Measurements from ENCODE around the gene RBM19.

Gene RBM19

DNA sequence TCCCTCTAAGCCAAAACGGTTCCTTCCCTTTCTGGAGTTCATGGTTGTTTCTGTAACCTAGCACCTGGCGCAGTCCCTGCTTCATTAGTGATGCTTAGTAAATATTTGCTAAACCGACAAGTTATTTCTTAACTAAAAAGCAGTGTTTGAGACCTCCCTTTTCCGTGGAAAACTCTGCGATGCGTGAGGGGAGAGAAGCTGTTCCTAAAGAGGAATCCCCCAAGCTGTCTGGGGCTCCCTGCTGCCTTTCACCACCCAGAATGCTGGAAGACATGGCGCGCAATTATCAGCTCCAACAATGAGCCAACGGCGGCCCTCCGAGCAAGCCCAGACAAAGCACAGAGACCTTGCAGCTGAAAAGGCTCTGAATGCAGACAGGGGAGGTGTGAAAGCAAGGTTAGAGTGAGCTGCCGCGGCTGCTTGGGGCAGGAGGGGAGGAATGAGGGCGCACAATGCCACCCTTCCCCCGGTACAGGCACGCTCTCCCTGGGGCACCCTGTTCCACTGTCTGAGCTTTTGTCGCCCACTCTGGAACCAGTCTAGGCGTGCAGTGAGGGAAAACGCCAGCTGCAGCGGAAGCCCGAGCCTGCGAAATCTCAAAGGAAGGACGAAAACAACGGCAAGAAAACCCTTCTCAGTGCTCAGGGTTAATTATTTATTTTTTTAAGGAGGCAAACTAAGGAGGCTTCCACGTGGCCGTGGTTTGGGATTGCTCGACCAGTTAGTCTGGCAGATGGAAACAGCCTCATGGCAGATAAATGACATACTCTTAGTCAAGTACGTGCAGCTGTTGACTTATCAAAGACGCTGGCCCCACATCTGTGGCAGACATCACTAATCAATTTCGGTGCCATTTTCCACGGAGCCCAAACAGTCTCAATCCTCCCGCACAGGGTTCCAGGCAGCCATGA lies 66.3 kb downstream of the RBM19 start:
- no peak for DNase-seq (ENCODE audit: low read depth)

DNA sequence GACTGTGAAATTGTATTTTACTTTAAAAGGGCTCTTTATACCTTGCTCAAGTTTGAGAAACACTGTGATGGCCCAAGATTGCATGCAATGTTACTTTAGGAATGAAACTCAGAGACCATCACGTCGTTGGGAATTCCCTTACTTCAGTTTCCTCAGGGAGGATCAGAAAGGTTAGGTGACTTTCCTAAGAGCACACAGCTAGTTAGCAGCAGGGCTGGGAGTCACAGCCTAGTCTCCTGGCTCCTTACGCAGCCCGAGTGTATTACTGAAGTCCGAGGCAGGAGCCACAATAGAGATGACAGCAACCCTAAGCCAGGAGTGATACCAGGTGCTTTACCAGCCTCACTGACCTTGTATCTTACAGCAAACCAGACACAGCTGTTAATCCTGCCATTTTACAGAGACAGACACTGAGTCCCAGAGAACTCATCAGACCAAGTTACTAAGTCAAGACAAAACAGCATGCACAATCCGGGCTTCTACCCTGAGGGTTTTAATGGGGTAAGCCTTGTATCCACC lies 67.0 kb downstream of the RBM19 start:
- no peak for DNase-seq (ENCODE audit: low read depth)

DNA sequence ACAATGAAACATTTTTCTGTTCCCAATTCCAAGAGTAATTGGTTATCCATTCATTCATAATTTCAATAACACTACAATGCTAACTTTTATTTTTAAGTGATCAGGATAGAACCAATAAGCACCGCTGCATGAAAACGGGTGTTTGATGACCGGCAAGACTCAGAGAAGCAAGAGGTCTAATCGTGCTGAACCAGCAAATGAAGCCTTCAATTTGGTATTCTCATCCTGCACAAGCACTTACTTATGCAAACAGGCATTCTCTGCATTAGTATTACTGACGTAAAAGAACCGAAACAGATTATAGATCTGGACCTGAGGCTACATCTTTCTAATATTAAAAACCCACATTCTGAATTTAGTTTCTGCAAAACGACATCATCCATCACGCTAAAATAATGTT lies 67.7 kb downstream of the RBM19 start:
- DNase-seq (ENCODE audit: low read depth), result no peak

DNA sequence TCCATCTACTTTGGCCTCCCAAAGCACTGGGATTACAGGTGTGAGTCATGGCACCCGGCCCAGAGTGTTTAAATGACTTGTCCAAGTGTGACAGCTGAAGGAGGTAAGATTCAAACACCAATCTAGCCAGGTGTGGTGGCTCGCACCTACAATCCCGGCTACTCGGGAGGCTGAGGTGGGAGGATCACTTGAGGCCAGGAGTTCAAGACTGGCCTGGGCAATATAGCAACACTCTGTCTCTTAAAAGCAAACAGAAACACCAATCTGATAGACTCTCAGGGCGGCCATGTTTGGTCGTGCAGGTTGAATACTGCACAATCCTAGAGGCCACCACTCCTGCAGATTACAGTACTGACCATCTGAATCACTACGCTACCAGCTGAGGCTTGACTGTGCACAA lies 68.7 kb downstream of the RBM19 start:
- DNase-seq (ENCODE audit: low read depth), result no peak

DNA sequence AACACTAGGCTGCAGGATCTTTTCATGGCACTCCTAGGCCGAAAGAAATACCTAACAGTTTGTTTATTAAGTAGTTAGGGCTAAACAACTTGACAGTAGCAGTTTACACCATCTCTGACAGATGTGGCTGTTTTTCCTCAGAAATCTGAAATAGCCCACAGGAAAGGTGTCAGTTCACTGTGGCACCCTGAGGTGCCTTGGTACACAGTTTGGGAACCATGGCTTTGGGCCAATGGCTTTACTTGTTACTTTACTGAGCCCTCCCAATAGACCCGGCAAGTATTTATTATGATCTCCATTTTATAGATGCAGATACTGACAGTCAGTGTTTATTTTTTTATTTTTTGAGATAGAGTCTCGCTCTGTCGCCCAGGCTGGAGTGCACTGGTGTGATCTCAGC lies 69.3 kb downstream of the RBM19 start:
- no peak for DNase-seq (ENCODE audit: low read depth)

DNA sequence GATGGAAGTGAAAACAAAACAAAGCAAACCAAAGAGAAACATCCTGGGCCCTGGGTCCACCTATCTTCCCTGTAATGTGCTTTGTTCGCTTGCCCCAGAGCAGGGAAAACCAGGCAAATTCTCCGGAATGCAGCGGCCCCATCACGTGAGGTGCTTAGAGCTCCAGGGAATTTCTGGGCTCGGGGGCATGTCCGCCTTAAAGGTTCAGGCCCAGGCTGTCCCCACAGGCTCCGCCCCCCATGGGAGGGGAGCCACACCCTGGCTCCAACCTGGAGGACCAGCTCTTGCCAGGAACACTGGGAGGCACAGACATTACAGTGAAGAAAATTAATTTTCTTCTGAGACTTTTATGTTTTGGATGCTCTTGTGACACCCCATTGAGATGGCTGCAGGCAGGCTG lies 69.9 kb downstream of the RBM19 start:
- no peak for DNase-seq (ENCODE audit: low read depth)

DNA sequence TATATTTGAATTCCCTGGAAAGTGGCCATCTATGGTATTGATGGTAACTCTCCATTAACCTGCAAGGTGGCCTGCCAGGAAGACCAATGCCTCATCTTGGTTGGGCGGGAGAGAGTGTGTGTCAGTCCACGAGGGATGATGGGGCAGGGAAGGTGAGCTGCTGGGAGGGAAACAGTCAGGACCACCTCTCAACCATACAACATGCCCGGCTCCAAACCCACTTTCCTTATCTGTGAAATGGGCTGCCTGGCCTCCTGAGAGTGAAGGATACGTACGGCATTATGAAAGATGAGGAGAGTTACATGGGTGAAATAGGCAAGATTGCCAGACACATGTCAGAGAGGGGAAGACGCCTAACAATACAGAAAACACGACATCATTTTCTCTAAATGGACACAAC lies 70.9 kb downstream of the RBM19 start:
- no peak for DNase-seq (ENCODE audit: low read depth)

DNA sequence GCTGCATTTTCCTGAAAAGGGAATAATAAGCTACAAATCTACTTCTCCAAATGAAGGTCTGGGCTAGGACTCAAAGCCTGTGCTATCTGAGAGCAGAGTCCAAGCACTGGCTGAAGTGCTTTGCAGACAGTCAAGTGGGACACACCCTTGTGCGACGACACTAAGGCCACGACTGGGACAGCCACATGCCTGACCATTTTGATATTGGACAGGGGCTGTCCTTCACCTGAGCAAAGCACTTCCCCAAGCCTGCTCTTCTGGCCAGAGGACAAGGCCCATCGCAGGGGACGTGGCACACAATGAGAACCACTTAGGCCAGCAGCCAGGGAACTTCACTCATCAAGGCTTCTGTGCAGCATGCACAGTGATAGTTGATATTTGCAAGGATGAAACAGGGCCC lies 71.4 kb downstream of the RBM19 start:
- no peak for DNase-seq (ENCODE audit: low read depth)

DNA sequence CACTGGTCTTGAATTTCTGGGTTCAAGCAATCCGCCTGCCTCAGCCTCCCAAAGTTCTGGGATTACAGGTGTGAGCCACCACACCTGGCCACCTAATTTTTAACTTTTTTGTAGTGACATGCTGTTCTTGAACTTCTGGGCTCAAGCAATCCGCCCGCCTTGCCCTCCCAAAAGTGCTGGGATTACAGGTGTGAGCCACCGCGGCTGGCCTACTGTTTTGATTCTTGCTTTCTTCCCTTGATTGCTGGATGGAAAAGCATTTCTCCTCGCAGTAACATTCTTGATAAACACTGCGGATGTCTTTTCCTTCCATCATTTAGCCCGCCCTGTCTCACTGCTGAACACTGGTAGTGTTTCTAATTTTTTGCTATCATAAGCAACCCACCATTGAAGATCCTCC lies 72.9 kb downstream of the RBM19 start:
- no peak for DNase-seq (ENCODE audit: low read depth)

DNA sequence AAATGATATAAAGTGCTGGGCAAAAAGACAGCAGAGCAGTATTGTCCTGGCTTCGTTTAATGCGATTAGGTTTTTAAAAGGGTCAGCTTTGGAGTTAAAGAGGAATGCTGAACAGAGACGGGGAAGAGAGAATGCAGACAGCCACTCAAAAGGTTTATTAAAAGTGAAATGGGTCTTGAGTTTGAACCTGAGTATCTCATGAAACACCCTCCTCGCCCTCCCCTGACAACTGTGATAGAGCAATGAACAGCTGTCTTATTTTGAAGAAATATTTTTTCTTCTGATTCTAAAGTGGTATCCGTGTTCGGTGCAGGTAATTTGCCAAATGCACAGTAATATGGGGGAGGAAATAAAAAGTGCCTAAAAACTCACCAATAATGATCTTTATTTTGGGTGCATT lies 73.6 kb downstream of the RBM19 start:
- DNase-seq (ENCODE audit: low read depth), result no peak

DNA sequence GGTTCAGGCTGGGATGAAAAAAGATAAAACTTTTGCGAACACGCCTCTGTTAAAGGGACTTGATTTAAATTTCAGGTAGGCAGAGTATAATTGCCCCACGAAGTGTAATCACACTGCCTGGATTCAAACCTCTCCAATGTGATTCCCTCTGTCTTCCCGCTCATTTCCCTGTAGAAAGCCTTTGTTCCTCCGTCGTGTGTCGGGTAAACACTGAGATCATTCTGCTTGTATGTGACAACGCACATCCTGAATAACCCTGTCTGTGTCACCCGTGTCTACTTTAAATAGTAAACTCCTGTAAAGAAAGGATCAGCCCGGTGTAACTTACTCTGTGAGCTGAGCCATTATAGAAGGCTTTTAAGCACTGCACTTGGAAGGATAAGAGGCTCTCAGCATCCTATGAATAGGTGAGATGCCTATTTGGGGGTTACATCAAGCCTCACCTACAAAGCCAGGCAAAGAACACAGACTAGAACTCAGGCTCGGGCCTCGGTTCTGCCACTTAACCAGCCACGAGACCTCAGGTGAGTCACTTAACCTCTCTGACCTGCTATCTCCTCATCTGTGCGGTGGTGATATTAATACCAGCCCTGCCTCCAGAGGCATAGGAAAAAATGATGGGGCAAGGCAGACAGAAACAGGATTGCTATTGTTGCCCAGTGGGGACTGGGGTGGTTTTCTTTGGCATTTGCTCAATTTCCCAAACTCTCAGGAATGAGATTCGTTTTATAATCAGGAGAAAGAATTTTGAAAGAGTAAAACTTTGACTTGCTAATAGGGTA lies 74.2 kb downstream of the RBM19 start:
- DNase-seq (ENCODE audit: low read depth), result no peak

DNA sequence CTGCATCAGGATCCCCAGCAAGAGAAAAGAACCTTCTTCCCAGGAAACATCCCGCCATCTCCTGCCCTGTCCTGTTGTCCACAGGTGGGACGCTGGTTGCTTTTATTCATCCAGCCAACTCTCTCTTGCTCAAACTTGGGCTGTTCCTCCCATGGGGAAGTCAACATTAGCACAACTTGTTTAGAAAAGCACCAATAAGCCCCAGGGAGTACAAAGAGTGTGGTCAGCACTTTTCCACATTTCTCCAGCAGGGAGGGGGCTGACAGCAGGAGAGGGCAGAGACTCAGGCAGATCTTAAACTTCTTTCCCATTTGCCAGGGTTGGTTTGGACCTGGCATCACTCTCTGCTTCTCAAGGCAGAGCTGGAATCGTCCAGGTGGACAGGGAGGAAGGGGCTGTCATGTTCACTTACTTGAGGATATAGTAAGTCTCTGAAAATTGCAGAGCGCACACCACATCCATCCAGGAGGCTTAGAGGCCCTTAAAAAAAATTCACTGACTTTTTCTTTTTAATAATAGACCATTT lies 74.9 kb downstream of the RBM19 start:
- DNase-seq (ENCODE audit: low read depth), result no peak

DNA sequence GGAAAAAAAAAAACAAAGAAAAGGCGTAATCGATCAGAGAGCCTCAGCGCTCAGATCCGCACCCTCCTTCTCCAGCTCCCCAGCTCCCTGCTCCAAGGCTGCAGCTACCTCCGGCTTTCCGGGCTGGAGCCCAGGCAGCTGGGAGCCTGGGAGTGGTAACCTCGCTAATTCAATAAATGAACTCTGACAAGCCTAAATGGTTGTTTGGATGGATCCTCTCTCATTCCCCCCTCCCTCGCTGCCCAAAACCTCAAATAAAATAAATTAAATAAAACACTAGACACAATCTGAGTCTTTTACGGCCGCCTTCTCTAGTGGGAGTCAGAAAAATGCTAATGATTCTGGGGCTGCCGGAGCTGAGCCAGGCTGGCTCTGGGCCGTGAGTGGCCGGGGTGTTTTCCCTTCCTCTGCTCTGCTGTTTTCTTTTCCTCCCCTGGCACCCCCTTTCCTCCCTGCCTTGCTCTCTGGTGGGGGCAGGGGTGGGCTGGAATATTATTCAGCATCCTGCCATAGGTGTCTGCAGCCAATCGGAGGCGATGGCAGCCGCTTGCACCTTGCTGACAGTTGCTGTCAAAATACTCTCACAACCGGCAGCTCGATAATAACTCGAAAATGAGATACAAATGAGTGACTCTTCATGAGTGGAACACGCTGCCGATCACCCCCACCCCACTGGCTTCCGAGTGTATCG lies 76.1 kb downstream of the RBM19 start:
- no peak for DNase-seq (ENCODE audit: low read depth)

DNA sequence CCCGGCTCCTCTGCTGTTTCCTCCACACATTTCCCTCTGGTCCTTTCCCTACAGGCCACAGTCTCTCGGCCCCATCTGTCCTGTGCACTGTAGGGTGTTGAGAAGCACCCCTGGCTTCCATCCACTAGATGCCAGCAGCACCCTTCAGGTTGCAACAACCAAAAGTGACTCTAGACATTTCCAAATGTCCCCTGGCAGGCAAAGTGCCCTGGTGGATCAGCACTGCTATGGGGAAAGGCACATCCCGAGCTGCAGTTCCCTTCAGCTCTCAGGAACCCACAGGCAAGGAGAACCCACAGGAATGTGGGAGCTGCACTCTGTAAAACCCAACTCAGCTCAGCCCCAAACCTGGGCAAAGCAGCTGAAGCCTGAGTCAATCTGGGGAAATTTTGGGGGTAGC lies 77.0 kb downstream of the RBM19 start:
- DNase-seq (ENCODE audit: low read depth), result no peak

DNA sequence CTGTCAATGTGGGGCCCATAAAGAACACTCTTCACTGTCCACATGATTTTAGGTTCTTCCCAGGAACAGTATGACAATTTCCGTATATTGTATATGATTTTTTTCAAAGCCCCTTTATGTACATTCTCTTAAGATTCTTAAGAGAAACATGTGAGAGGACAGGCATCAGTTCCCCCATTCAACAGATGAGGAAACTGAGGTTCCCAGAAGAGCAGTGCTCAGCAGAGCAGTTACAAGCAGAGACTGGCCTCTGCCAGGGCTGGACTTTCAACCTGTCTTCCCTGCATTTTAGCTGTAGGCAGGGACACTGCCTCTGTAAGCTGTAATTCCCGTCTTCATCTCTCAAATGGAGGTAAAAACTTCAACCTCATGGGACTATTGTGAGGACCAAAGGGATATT lies 77.7 kb downstream of the RBM19 start:
- DNase-seq (ENCODE audit: low read depth), result no peak

DNA sequence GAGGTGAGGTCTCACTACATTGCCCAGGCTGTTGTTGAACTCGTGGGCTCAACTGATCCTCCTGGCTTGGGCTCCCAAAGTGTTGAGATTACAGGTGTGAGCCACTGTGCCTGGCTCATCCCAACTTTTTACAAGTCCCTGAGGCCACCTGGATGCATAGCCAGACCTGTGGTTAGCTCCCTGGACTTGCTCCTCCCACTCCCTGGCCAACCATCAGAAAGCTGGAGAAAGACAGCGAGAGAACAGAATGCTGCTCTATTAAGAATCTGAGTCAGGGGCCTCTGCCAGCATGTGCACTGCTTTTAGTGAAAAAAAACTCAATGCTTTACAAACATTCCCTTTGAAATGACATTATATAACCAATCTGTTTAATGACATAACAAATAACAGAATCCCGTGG lies 78.2 kb downstream of the RBM19 start:
- DNase-seq (ENCODE audit: low read depth), result no peak

DNA sequence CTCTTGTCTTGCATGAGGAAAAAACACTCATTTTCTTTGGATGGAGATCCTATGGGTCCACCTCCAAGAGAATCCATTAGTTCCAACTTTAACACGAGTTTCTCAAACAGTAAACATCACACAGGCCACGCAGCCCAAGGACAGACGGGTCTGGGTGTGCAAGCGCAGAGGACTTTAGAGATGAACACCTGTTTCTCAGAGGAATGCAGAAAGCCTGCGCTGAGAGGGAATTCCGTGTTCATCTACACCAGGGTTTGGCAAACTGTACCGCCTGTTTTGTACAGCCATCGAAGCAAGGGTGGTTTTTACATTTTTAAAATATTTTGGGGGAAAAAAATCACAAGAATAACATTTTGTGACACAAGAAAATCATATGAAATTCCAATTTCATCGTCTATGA lies 79.4 kb downstream of the RBM19 start:
- no peak for DNase-seq (ENCODE audit: low read depth)

DNA sequence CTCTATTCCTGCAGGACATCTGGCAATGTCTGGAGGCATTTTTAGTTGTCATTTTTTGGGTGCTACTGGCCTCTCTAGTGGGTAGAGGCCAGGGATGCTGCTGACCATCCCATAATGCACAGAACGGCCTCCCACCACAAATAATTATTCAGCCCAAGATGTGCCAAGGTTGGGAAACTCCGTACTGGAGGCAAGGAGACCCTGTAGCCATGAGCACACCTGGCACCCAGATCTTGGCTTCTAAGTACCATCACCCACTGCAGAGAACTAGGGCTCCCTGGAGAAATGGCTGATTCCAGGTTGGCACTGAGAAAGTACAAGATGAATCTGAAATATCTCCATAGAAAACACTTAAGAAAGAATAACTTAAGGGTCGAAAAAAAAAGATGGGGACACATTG lies 81.7 kb downstream of the RBM19 start:
- DNase-seq (ENCODE audit: low read depth), result no peak

DNA sequence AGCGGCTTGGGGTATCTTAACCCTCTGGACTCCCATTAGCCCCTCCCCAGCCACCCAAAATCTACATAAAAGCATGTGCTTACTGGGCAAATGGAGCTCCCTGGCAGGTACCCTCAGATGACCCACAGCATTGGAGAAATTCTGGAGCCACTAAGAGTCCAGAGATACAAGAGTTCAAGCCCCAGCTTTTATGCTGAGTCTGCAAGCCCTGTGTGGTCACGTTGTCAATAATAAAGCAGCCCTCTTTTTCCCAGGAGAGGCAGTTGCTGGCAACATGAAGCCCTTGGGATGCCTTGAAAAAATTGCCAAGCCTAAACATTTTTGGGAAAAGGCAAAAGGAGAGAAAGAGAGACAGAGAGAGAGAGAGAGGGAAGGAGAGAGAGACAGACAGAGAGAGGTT lies 83.4 kb downstream of the RBM19 start:
- no peak for DNase-seq (ENCODE audit: low read depth)

DNA sequence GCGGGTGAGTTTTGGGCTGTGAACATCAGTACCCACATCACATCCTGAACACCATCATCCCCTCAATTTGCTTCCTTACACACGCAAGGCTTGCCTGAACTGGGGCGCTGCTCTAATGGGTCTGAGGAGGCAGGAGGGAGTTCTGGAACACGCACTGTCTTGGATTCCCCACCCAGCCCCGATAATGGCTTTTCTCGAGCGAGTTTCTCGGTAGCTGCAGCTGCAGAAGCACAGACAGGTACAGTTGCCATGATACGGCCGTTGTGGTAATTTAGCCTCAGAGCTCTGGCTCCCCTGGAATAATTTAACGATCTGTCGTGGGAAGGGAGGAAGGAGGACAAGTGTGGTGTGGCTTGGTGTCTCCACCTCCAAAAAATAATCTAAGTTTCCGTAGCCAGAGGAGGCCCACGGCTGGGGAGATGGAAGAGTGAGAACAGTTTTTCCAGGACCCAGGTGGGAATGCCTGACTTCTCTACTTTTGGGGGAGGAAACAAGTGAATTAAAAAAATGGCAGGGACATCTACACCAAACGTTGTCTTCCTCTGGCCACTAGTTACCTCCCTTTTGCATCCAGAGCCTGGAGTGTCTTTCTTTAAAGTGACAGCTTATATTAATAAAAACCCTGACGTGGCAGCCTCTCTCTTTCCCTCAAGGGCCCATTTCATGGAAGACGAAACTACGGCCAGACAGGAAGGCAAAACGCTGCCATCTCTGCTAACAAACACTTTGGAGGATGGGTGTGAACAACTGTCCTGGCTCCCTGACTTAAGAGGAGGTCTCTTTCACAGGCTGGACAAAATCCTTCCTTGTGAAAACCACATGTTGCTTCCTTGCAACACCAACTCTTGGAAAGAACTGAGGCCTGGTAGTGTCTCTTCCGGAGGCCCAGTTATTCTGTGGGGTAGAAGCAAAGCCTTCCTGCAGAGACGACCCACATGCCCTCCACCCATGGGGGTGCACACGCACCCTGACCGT lies 84.8 kb downstream of the RBM19 start:
- DNase-seq (ENCODE audit: low read depth), result no peak

DNA sequence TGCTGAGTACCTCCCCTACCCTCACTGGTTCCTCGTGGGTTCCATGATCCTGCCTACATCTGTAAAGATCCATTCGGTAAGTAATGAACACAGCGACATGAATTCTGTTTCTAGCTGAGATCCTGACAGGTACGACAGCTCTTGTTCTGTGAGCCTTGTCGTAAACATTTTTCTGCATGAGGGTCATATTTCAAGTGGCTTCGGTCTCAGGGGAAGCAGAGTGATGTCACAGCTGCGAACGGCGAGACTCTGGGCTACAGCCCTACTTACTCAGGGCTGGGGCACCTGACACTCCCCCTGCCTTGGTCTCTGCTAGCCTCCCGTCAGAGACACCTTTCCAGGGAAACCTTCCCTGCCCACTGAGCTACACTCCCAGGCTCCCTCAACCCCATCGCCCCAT lies 85.8 kb downstream of the RBM19 start:
- DNase-seq (ENCODE audit: low read depth), result no peak
